Measurements from ENCODE around the gene LCE2C. TPM values are rescaled to one million over a fixed set of nuclear protein-coding genes. Genes with fewer than 3 reads are reported as not detected.
"Not testable (repeated sequence)": the region's sequence is repeated elsewhere in the genome, so short reads cannot be mapped to it uniquely, and the experiment has no call there.

Gene LCE2C
- total RNA-seq, 1 experiment from 2014 or later: not detected

DNA sequence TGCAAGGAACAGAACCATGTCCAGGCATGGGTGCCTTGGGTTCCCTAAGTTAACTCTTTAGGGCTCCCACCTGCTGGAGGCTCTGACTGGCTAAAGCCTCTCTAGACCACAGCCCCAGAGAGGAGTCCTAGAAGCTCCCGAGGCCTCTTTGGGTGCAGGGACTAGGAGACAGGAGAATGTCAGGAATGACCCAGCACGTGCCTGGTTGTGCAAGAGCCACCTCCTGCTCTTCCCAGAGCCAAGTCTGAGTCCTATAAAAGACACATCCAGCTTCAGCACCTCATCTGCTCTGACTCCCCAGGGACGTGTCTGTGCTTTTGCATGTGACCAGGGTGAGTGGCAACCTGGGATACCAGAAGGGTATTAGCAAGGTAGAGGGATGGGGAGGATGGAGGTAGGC lies 12.0 kb upstream of the LCE2C start, which contains the start of gene LCE2D:
LCE2D (plus strand) TSS at position 283 of the 400 bp plus-strand sequence. CDS start 726 bp downstream, outside the sequence.
- Histone ChIP-seq H3K79me2 (ENCODE audit: insufficient read depth, low read length) (no peaks in the 10 kb centered on the region), H2BK15ac (ENCODE audit: low read depth, low read length) (no peak within 1 kb of the TSS), H3T11ph (ENCODE audit: low read length) (no peak within 1 kb of the TSS), H2AFZ (ENCODE audit: low read length) (no peak within 1 kb of the TSS), H3K4ac (ENCODE audit: low read depth, low read length) (no peak within 1 kb of the TSS), H4K8ac (replicated peaks; ENCODE audit: insufficient read length, low read depth, low read length) (no peak within 1 kb of the TSS), H4K5ac (ENCODE audit: insufficient read length, low read depth, low read length) (no peak within 1 kb of the TSS), H3K14ac (ENCODE audit: insufficient read depth, low read length) (no peak within 1 kb of the TSS), H3K18ac (ENCODE audit: insufficient read length, low read depth, low read length) (no peak within 1 kb of the TSS), H2BK20ac (ENCODE audit: low read depth, low read length, poor library complexity, severe bottlenecking) (no peak within 1 kb of the TSS), H3K56ac (ENCODE audit: insufficient read length, low read depth, low read length) (no peak within 1 kb of the TSS), H3K23me2 (ENCODE audit: insufficient read length, low read depth, low read length, poor library complexity, severe bottlenecking) (no peaks in the 10 kb centered on the region), H2AK5ac (ENCODE audit: insufficient read length, low read length) (no peak within 1 kb of the TSS), H3K23ac (ENCODE audit: insufficient read length, low read depth, low read length) (no peak within 1 kb of the TSS), H3K27ac (ENCODE audit: insufficient read length, low read depth, low read length) (no peak within 1 kb of the TSS), H4K91ac (ENCODE audit: insufficient read length, low read depth, low read length) (no peak within 1 kb of the TSS), H3K4me1 (ENCODE audit: insufficient read depth, low read length) (no peaks in the 10 kb centered on the region), H3K79me1 (ENCODE audit: insufficient read depth, low read depth, low read length, poor library complexity, severe bottlenecking) (no peaks in the 10 kb centered on the region), H3K27me3 (ENCODE audit: insufficient read depth, low read length) (no peaks in the 10 kb centered on the region), H4K20me1 (ENCODE audit: control insufficient read depth, insufficient read depth, insufficient read length) (no peaks in the 10 kb centered on the region), H3K4me2 (ENCODE audit: insufficient read depth, insufficient read length, low read length) (no peak within 1 kb of the TSS), H2BK12ac (ENCODE audit: insufficient read length, low read depth, low read length) (no peak within 1 kb of the TSS), H3K9ac (ENCODE audit: extremely low read depth, insufficient read length, low read length) (no peak within 1 kb of the TSS), H2BK5ac (ENCODE audit: insufficient read length, low read length) (no peak within 1 kb of the TSS), H3K9me3 (ENCODE audit: control insufficient read depth, low read depth, low read length) (peaks cover 91% of the 10 kb centered on the region), H2BK120ac (ENCODE audit: low read depth, low read length, poor library complexity, severe bottlenecking) (no peak within 1 kb of the TSS)
- TF ChIP-seq, protein P1, sequence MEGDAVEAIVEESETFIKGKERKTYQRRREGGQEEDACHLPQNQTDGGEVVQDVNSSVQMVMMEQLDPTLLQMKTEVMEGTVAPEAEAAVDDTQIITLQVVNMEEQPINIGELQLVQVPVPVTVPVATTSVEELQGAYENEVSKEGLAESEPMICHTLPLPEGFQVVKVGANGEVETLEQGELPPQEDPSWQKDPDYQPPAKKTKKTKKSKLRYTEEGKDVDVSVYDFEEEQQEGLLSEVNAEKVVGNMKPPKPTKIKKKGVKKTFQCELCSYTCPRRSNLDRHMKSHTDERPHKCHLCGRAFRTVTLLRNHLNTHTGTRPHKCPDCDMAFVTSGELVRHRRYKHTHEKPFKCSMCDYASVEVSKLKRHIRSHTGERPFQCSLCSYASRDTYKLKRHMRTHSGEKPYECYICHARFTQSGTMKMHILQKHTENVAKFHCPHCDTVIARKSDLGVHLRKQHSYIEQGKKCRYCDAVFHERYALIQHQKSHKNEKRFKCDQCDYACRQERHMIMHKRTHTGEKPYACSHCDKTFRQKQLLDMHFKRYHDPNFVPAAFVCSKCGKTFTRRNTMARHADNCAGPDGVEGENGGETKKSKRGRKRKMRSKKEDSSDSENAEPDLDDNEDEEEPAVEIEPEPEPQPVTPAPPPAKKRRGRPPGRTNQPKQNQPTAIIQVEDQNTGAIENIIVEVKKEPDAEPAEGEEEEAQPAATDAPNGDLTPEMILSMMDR (conservative IDR thresholded peaks at IDR 0.05): no peak
- no peak for DNase-seq
- H3K9me3 Mint-ChIP-seq: peaks cover 95 to 98% of the 10 kb centered on the region in 2 experiments
- H3K4me1 Mint-ChIP-seq: no peaks in the 10 kb centered on the region
- H3K36me3 Mint-ChIP-seq (ENCODE audit: insufficient read depth in 1 of 3, low read depth in 3 of 3): peaks cover 0 to 23% (median 10%) of the 10 kb centered on the region in 3 experiments; a peak in 6 of 7 replicates
- WGBS (ENCODE audit: extremely low coverage, insufficient read length, low lambda C conversion rate): no CpG with 5 or more reads among the region's 3 CpGs
- no peak within 1 kb of the TSS for H3K4me3 Mint-ChIP-seq
- H3K27ac Mint-ChIP-seq: no peak within 1 kb of the TSS
- H3K27me3 Mint-ChIP-seq (ENCODE audit: low read depth): no peaks in the 10 kb centered on the region; the same call in none of the 2 replicates

DNA sequence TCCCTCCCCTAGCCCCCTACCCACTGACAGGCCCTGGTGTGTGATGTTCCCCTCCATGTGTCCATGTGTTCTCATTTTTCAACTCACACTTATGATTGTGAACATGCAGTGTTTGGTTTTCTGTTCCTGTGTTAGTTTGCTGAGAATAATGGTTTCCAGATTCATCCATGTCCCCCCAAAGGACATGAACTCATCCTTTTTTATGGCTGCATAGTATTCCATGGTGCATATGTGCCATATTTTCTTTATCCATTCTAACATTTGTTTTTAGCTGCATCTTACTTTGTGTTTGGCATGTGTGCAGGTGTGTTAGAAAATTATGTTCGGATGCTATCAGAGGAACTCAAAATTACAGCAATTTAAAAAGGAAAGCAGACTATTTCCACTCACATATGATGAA lies 8.9 kb upstream of the LCE2C start:
- not testable (repeated sequence) for DNase-seq; H3K4me1 ChIP-seq (ENCODE audit: insufficient read depth, low read length); H2BK120ac ChIP-seq (ENCODE audit: low read depth, low read length, poor library complexity, severe bottlenecking); H3K27me3 Mint-ChIP-seq (ENCODE audit: low read depth); H2BK20ac ChIP-seq (ENCODE audit: low read depth, low read length, poor library complexity, severe bottlenecking); H2AK5ac ChIP-seq (ENCODE audit: insufficient read length, low read length); H2BK15ac ChIP-seq (ENCODE audit: low read depth, low read length); H3K23me2 ChIP-seq (ENCODE audit: insufficient read length, low read depth, low read length, poor library complexity, severe bottlenecking); H3K4me1 Mint-ChIP-seq; H4K5ac ChIP-seq (ENCODE audit: insufficient read length, low read depth, low read length); H4K20me1 ChIP-seq (ENCODE audit: control insufficient read depth, insufficient read depth, insufficient read length); H3K79me2 ChIP-seq (ENCODE audit: insufficient read depth, low read length); H3K18ac ChIP-seq (ENCODE audit: insufficient read length, low read depth, low read length); H3K14ac ChIP-seq (ENCODE audit: insufficient read depth, low read length); H3K4me3 Mint-ChIP-seq; H2BK12ac ChIP-seq (ENCODE audit: insufficient read length, low read depth, low read length); H4K91ac ChIP-seq (ENCODE audit: insufficient read length, low read depth, low read length); H3K4me2 ChIP-seq (ENCODE audit: insufficient read depth, insufficient read length, low read length); H3K27me3 ChIP-seq (ENCODE audit: insufficient read depth, low read length); H3K27ac ChIP-seq (ENCODE audit: insufficient read length, low read depth, low read length); H3T11ph ChIP-seq (ENCODE audit: low read length); H4K8ac ChIP-seq (replicated peaks; ENCODE audit: insufficient read length, low read depth, low read length); H3K27ac Mint-ChIP-seq; H3K56ac ChIP-seq (ENCODE audit: insufficient read length, low read depth, low read length); H3K4ac ChIP-seq (ENCODE audit: low read depth, low read length); H2AFZ ChIP-seq (ENCODE audit: low read length); H3K9ac ChIP-seq (ENCODE audit: extremely low read depth, insufficient read length, low read length); H3K23ac ChIP-seq (ENCODE audit: insufficient read length, low read depth, low read length); H2BK5ac ChIP-seq (ENCODE audit: insufficient read length, low read length); H3K79me1 ChIP-seq (ENCODE audit: insufficient read depth, low read depth, low read length, poor library complexity, severe bottlenecking)
- peaks cover under 1 to 13% (median 10%) of the 10 kb centered on the region in 3 experiments for H3K36me3 Mint-ChIP-seq (ENCODE audit: insufficient read depth in 1 of 3, low read depth in 3 of 3)
- peaks cover 95 to 98% of the 10 kb centered on the region in 2 experiments for H3K9me3 Mint-ChIP-seq
- WGBS (ENCODE audit: extremely low coverage, insufficient read length, low lambda C conversion rate): no CpG with 5 or more reads among the region's 1 CpG
- peaks cover 94% of the 10 kb centered on the region for H3K9me3 ChIP-seq (ENCODE audit: control insufficient read depth, low read depth, low read length)
